Measurements from ENCODE around the gene ACSS1. TPM values are rescaled to one million over a fixed set of nuclear protein-coding genes. Genes with fewer than 3 reads are reported as not detected.

Gene ACSS1
- total RNA-seq, 1 experiment from 2014 or later = 0.61 TPM

DNA sequence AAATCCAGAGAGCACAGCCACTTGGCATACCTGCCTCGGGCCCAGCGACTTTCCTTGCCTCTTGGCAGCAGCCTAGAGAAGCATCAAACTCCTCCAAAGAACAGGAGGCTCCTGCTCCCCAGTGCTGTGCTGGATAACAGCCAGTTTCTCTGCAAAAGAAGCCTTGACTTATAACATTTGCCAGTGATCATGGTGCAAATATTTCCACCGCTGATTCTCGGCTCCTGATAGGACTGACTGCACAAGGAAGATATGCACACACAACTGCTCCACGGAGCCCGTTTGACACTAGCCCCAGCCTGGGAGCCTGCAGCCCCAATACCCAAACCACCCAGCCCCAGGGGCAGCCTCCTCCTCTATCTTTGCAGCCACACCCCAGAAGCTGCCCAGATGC lies 17.5 kb downstream of the ACSS1 start:
- no peak overlapping the region for H3K4ac ChIP-seq (ENCODE audit: low read depth, low read length)
- peaks cover 2% of the 10 kb centered on the region; the same call in 1 of the 2 replicates for H3K4me1 ChIP-seq (ENCODE audit: insufficient read depth, low read length)
- H3K36me3 Mint-ChIP-seq (ENCODE audit: insufficient read depth in 1 of 3, low read depth in 3 of 3) = no peaks in the 10 kb centered on the region
- H2BK5ac ChIP-seq (ENCODE audit: insufficient read length, low read length) = no peak overlapping the region
- no peak overlapping the region for H3K9ac ChIP-seq (ENCODE audit: extremely low read depth, insufficient read length, low read length)
- no peak overlapping the region for H3K4me3 Mint-ChIP-seq
- H2BK12ac ChIP-seq (ENCODE audit: insufficient read length, low read depth, low read length) = no peak overlapping the region
- H3K27me3 ChIP-seq (ENCODE audit: insufficient read depth, low read length) = no peaks in the 10 kb centered on the region
- H3K27me3 Mint-ChIP-seq (ENCODE audit: low read depth) = no peaks in the 10 kb centered on the region; the same call in 1 of the 2 replicates
- H2AK5ac ChIP-seq (ENCODE audit: insufficient read length, low read length) = no peak overlapping the region
- WGBS (ENCODE audit: extremely low coverage, insufficient read length, low lambda C conversion rate) = no CpG with 5 or more reads among the region's 6 CpGs
- H2AFZ ChIP-seq (ENCODE audit: low read length) = no peak overlapping the region
- no peak overlapping the region for H3K27ac ChIP-seq (ENCODE audit: insufficient read length, low read depth, low read length)
- H3K9me3 Mint-ChIP-seq = no peaks in the 10 kb centered on the region
- H2BK120ac ChIP-seq (ENCODE audit: low read depth, low read length, poor library complexity, severe bottlenecking) = no peak overlapping the region
- H3K79me1 ChIP-seq (ENCODE audit: insufficient read depth, low read depth, low read length, poor library complexity, severe bottlenecking) = no peaks in the 10 kb centered on the region
- no peaks in the 10 kb centered on the region for H3K79me2 ChIP-seq (ENCODE audit: insufficient read depth, low read length)
- TF ChIP-seq, protein P1, sequence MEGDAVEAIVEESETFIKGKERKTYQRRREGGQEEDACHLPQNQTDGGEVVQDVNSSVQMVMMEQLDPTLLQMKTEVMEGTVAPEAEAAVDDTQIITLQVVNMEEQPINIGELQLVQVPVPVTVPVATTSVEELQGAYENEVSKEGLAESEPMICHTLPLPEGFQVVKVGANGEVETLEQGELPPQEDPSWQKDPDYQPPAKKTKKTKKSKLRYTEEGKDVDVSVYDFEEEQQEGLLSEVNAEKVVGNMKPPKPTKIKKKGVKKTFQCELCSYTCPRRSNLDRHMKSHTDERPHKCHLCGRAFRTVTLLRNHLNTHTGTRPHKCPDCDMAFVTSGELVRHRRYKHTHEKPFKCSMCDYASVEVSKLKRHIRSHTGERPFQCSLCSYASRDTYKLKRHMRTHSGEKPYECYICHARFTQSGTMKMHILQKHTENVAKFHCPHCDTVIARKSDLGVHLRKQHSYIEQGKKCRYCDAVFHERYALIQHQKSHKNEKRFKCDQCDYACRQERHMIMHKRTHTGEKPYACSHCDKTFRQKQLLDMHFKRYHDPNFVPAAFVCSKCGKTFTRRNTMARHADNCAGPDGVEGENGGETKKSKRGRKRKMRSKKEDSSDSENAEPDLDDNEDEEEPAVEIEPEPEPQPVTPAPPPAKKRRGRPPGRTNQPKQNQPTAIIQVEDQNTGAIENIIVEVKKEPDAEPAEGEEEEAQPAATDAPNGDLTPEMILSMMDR (conservative IDR thresholded peaks at IDR 0.05) = no peak
- H3K18ac ChIP-seq (ENCODE audit: insufficient read length, low read depth, low read length) = no peak overlapping the region
- H3T11ph ChIP-seq (ENCODE audit: low read length) = no peak overlapping the region
- H3K56ac ChIP-seq (ENCODE audit: insufficient read length, low read depth, low read length) = no peak overlapping the region
- H3K4me2 ChIP-seq (ENCODE audit: insufficient read depth, insufficient read length, low read length) = no peak overlapping the region
- H4K5ac ChIP-seq (ENCODE audit: insufficient read length, low read depth, low read length) = no peak overlapping the region
- DNase-seq = no peak
- no peak overlapping the region; the same call in 1 of the 2 replicates for H3K14ac ChIP-seq (ENCODE audit: insufficient read depth, low read length)
- H2BK15ac ChIP-seq (ENCODE audit: low read depth, low read length) = no peak overlapping the region; the same call in 1 of the 2 replicates
- no peak overlapping the region for H3K27ac Mint-ChIP-seq
- H3K4me1 Mint-ChIP-seq = peaks cover 2% of the 10 kb centered on the region in 2 experiments; a peak in 1 of 4 replicates
- no peak overlapping the region for H2BK20ac ChIP-seq (ENCODE audit: low read depth, low read length, poor library complexity, severe bottlenecking)
- H3K9me3 ChIP-seq (ENCODE audit: control insufficient read depth, low read depth, low read length) = no peaks in the 10 kb centered on the region
- no peak overlapping the region for H4K8ac ChIP-seq (replicated peaks; ENCODE audit: insufficient read length, low read depth, low read length)
- no peaks in the 10 kb centered on the region for H4K20me1 ChIP-seq (ENCODE audit: control insufficient read depth, insufficient read depth, insufficient read length)
- H4K91ac ChIP-seq (ENCODE audit: insufficient read length, low read depth, low read length) = no peak overlapping the region
- no peak overlapping the region for H3K23ac ChIP-seq (ENCODE audit: insufficient read length, low read depth, low read length)
- no peaks in the 10 kb centered on the region for H3K23me2 ChIP-seq (ENCODE audit: insufficient read length, low read depth, low read length, poor library complexity, severe bottlenecking)

Data from H9 (cell line).